Measurements from ENCODE around the gene FXYD5.

FXYD5 gene

DNA sequence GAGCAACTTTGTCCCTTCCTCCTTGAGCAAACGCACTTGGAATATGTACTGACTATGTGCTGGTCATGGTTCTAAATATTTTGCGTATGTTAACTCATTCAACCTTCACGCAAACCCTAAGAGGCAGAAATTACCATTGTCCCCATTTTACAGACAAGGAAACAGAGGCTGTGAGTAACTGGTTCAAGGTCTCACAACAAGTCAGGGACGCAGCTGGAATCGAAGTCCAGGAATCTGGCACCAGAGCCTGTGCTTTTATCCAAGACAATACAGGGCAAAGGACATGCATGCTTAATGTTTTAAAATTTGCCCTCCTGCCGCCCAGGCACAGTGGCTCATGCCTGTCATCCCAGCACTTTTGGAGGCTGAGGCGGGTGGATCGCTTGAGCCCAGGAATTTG, 5.1 kb downstream of the FXYD5 start:
- Histone ChIP-seq H3K27me3 (no peaks in the 10 kb centered on the region), H3K4me3 (ENCODE audit: low read depth in 1 of 2, low read length in 1 of 2) (no peak overlapping the region), H3K27ac (no peak overlapping the region), H3K9me3 (no peaks in the 10 kb centered on the region), H3K4me1 (ENCODE audit: control insufficient read depth in 1 of 2, insufficient read depth in 1 of 2, low read depth in 1 of 2, low read length in 1 of 2) (peaks cover 11 to 14% of the 10 kb centered on the region in 2 experiments), H3K36me3 (peaks cover 79% of the 10 kb centered on the region)
- TF ChIP-seq, protein P1, sequence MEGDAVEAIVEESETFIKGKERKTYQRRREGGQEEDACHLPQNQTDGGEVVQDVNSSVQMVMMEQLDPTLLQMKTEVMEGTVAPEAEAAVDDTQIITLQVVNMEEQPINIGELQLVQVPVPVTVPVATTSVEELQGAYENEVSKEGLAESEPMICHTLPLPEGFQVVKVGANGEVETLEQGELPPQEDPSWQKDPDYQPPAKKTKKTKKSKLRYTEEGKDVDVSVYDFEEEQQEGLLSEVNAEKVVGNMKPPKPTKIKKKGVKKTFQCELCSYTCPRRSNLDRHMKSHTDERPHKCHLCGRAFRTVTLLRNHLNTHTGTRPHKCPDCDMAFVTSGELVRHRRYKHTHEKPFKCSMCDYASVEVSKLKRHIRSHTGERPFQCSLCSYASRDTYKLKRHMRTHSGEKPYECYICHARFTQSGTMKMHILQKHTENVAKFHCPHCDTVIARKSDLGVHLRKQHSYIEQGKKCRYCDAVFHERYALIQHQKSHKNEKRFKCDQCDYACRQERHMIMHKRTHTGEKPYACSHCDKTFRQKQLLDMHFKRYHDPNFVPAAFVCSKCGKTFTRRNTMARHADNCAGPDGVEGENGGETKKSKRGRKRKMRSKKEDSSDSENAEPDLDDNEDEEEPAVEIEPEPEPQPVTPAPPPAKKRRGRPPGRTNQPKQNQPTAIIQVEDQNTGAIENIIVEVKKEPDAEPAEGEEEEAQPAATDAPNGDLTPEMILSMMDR (IDR thresholded peaks at IDR 0.05) = no peak

DNA sequence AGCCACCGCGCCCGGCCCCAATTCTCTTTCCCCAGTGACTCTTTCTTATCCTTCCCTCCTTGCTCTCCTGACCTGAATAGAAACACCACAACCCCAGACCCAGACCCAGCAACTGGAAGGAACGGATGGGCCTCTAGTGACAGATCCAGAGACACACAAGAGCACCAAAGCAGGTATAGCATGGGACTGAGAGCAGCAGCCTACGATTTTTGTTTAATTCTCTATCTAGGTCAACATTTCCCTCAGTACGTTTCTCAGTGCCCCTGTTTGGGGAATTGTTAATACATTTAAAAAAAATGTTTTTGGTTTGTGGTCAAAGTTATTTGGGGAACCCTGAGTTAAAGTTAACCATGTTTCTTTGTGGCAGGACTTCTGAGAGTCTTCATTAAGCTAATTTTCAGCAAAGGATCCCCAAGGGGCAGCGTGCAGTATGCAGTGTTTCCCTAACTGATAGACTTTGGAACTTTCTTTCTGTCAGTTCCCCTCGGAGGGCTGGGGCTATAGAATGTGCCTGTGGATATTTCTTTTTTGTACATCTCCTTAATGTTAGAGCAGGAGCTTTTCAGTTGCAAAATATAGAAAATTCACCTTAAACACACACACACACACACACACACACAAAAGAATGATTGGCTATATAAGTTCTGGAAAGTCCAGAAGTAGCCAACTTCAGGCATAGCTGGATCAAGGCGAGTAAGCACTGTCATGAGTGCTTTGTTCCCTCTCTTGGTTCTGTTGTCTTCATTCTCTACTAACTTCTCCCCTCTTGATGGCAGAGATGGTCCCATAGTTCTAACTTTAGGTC, 6.3 kb downstream of the FXYD5 start:
- Histone ChIP-seq H3K27ac (no peak overlapping the region), H3K27me3 (no peaks in the 10 kb centered on the region), H3K4me3 (ENCODE audit: low read depth in 1 of 2, low read length in 1 of 2) (no peak overlapping the region), H3K4me1 (ENCODE audit: control insufficient read depth in 1 of 2, insufficient read depth in 1 of 2, low read depth in 1 of 2, low read length in 1 of 2) (peaks cover 2 to 3% of the 10 kb centered on the region in 2 experiments), H3K36me3 (peaks cover 91% of the 10 kb centered on the region), H3K9me3 (no peaks in the 10 kb centered on the region)
- TF ChIP-seq, protein P1 (IDR thresholded peaks at IDR 0.05) = no peak

- H3K9me3 ChIP-seq = no peaks in the 10 kb centered on the region
- peaks cover 97% of the 10 kb centered on the region for H3K36me3 ChIP-seq
- H3K27me3 ChIP-seq = no peaks in the 10 kb centered on the region
- no peak overlapping the region for H3K4me3 ChIP-seq (ENCODE audit: low read depth in 1 of 2, low read length in 1 of 2)
- H3K27ac ChIP-seq = no peak overlapping the region
- TF ChIP-seq, protein P1 (IDR thresholded peaks at IDR 0.05) = no peak
- no peaks in the 10 kb centered on the region for H3K4me1 ChIP-seq (ENCODE audit: control insufficient read depth in 1 of 2, insufficient read depth in 1 of 2, low read depth in 1 of 2, low read length in 1 of 2)
Observed at GRCh38 chr19:35161434-35161743, 6.9 kb downstream of the FXYD5 start.

- Histone ChIP-seq H3K4me3 (ENCODE audit: low read depth in 1 of 2, low read length in 1 of 2) (no peak overlapping the region), H3K9me3 (no peaks in the 10 kb centered on the region), H3K36me3 (peaks cover 98% of the 10 kb centered on the region), H3K27me3 (no peaks in the 10 kb centered on the region), H3K4me1 (ENCODE audit: control insufficient read depth in 1 of 2, insufficient read depth in 1 of 2, low read depth in 1 of 2, low read length in 1 of 2) (no peaks in the 10 kb centered on the region), H3K27ac (no peak overlapping the region)
- TF ChIP-seq, protein P1 (IDR thresholded peaks at IDR 0.05) = no peak
Observed at GRCh38 chr19:35162471-35163326, 8.2 kb downstream of the FXYD5 start.

- Histone ChIP-seq H3K9me3 (no peaks in the 10 kb centered on the region), H3K27me3 (no peaks in the 10 kb centered on the region), H3K36me3 (peaks cover 98% of the 10 kb centered on the region), H3K4me1 (ENCODE audit: control insufficient read depth in 1 of 2, insufficient read depth in 1 of 2, low read depth in 1 of 2, low read length in 1 of 2) (no peaks in the 10 kb centered on the region), H3K4me3 (ENCODE audit: low read depth in 1 of 2, low read length in 1 of 2) (no peak overlapping the region), H3K27ac (no peak overlapping the region)
- TF ChIP-seq, protein P1 (IDR thresholded peaks at IDR 0.05) = no peak
Observed at GRCh38 chr19:35164418-35164817, 9.9 kb downstream of the FXYD5 start.
